GM19025 (cell line): ENCODE measurements around the gene CDC42BPA.
"Not testable (repeated sequence)": the region's sequence is repeated elsewhere in the genome, so short reads cannot be mapped to it uniquely, and the experiment has no call there.

Experiments used
- ATAC-seq: cut with Tn5 transposase; IDR thresholded peaks from one replicate; pipeline ENCODE4 v1.9.1; 2021; ENCODE audit warnings: mild to moderate bottlenecking, low read depth, moderate library complexity; ENCODE audit not compliant: unreplicated experiment

The CDC42BPA gene

GRCh38 chr1:226973371-226973897 is 344.9 kb downstream of the CDC42BPA start:
- no peak for ATAC-seq

GRCh38 chr1:226972931-226973330 is 345.4 kb downstream of the CDC42BPA start:
- ATAC-seq: no peak

DNA sequence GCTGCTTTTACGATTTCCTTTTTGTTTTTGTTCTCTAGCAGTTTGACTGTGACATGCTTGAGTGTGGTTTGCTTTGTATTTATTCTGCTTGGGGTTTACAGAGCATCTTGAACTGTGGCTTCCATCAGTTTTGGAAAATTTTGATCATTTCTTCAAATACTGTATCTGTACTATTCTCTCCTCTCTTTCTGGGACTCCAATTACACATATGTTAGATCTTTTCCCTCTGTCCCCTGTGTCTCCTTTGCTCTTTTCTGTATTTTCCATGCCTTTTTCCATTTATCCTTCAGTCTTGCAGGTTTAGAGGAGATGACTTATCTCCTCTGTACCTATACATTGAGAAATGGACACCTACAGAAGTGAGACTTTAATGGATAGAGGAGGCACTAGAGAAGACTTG is 346.5 kb downstream of the CDC42BPA start:
- no peak for ATAC-seq

DNA sequence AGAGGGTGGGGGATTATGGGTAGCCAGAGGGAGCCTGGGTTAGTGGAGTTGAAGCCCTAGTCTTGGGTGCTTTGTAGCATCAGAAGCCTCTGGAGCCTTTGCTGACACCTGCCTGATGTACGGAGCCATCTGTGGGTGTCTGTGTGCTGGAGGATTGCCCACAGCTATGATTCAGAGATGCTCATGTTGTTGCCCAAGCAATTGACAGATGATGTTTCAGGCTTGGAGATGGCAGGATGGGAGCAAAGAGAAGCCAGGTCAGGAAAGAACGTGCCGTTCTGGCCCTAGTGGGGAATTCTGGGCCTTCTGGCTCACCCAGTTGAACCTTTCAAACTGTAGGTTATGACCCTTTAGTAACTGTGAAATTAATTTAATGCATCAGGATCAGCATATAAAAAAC is 350.6 kb downstream of the CDC42BPA start:
- ATAC-seq: no peak

GRCh38 chr1:226966683-226967082 is 351.6 kb downstream of the CDC42BPA start:
- ATAC-seq: no peak

DNA sequence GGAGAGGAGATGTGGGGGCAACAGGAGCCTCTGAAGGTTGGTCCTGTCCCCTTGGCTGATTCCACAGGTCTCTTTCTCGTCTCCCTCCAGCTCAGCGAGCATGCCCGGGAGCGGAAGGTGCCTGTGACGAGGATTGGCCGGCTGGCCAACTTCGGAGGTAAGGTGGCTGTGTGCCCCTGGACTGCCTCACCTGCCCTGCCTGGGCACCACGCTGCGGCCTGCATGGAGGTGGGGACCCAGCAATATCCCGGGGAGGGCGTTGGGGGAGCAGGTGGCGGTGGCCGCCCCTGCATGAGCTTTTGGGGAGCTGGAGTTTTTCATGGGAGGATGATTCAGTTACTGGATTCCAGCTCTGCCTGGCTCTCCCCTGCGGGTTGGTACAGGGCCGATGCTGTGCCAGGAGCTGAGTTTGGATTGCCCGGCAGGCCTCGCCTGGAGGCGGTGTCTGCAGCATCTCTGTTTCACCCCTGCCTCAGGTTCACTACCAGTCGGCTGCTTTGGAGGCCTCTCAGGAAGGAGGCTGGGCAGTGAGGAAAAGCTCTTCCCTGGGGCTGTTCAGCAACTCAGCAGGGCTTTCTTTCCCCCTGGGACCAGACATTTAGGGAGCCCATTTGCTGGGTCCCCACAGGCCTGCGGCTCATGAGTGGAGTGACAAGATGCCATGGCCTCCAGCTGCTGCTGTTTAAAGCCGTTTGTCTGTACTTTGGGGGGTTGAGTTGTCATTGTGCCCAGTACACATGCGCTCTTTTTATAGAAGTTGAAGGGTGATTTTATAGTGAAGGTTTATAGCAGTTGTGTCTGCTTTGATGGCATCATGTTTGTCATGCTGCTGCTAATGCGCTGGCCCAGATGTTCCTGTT is 352.5 kb downstream of the CDC42BPA start:
- no peak for ATAC-seq

DNA sequence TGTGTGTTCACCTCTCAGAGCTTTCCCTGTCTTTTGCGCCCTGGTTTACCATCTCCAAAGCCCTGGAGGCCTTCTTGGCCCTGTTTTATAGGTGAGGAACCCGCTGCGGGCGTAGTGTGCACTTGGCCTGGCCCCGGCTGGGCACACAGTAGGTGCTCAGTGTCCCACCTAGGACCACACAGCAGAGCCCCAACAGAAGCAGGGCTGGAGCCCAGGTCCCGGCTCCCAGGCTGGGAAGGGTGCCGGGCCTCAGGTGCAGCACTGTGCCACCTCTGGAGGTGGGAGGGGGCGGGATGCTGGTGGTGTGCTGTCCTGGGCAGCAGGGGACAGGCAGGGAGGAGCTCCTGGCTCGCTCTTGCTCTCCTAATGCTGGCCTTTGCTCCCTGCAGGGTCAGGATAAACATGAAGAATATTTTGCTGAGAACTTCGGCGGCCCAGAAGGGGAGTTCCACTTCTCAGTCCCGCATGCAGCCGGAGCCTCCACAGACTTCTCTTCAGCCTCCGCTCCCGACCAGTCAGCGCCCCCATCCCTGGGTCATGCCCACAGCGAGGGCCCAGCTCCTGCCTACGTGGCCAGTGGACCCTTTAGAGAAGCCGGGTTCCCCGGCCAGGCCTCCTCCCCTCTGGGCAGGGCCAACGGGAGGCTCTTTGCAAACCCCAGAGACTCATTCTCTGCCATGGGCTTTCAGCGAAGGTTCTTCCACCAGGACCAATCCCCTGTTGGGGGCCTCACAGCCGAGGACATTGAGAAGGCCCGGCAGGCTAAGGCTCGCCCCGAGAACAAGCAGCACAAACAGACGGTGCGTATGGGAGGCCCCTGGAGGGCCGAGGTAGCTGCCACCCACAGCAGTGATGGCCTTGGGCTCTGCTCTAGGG is 353.4 kb downstream of the CDC42BPA start:
- no peak for ATAC-seq

GRCh38 chr1:226964068-226964425 is 354.2 kb downstream of the CDC42BPA start:
- ATAC-seq: no peak

DNA sequence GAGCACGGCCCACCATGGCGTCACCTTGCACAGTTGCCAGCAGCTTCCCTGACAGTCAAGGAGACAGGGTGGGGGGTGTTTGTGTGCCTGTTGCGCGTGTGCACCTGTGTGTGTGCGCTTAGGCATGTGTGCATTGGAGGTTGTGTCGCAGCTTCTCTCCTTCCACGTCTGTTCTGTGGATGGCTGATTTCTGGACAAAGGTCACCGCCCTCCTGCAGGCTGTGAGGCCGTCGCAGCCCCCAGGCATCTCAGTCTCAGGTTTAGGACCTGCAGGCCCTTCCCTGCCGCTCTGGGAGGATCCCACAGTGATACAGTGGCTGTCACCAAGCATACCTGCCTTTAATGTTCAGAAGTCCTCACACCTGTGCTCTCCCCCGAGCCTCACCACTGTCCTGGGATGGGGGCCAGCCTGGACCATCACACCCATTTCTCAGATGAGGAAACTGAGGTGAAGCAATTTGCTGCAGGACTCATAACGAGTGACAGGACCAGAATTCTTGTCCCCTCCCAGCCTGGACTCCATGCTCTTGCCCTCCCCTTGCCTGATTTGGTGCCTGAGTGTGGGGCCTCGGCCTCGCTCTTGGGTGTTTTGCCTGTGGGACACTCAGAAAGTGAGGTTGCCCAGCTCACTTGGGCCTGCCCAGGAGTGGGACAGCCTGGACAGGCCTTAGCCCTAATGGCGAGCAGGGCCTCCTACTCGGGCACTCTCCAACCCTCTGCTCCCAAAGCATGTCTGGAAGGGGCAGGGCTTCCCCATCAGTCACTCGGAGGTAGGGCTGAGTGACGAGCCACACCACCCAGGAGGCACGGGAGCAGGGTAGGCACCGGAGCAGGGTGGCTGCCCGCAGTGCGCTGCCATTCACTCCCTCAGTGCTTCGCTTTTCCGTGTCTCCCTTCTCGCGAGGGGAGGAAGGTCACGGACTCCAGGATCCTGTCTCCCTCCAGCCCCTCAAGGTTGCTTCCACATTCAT is 355.6 kb downstream of the CDC42BPA start:
- ATAC-seq: no peak

DNA sequence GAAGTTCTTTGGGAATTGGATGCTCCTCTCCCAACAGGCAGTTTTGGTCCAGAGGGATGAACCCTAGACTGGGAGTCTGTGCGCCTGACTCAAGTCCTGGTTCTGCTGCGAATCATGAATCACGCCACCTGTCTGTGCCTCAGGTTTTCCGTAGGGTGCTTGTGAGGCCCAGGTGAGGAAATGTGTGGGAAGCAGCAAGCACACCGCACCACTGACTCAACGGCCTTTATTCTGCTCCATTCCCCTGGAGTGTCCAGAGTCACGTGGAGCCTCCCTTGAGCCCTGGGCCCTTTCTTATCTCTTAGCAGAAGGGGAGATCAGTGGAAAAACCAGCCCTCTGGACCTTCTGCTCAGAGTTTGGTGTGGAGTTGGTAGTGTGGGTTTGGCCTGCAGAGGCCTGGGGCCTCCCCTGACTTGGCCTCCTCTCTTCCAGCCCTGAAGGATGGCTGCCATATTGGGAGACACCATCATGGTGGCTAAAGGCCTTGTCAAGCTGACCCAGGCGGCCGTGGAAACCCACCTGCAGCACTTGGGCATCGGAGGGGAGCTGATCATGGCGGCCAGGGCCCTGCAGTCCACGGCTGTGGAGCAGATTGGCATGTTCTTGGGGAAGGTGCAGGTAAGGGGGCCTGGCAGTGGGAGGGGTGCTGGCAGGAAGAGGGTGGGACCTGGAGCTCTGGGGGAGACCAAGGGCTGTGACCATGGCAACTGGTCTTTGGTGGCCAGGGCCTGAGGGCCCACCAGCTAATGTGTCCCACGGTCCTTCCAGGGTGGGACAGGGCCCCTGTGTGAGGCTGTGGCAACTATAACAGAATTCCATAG is 357.1 kb downstream of the CDC42BPA start:
- no peak for ATAC-seq

DNA sequence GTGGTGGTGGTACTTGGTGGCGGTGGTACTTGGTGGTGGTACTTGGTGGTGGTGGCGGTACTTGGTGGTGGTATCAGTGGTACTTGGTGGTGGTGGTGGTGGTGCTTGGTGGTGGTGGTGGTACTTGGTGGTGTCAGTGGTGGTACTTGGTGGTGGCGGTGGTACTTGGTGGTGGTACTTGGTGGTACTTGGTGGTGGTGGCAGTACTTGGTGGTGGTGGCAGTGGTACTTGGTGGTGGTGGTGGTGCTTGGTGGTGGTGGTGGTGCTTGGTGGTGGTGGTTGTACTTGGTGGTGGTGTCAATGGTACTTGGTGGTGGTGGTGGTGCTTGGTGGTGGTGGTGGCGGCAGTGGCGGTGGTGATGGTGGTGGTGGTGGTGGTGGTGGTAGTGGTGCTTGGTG is 358.0 kb downstream of the CDC42BPA start:
- no peak for ATAC-seq

DNA sequence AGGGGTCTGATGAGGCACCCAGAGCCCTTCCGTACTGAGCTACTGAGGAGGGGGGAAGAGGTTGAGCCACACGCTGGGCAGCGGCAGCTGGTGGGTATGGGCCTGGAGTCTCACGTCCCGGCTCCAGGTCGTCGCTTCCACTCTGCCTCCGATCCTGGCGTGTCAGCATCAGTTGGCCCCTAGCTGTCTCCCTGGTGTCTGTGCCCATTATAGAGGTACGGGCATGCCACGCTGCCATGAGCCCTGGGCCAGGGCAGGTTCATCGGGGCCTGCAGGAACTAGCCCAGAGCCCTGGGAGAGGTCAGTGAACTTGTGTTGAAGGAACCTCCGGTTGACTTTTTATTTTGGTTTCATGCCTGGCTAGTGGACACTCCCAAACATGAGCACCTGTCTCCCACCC is 360.0 kb downstream of the CDC42BPA start:
- ATAC-seq: no peak

DNA sequence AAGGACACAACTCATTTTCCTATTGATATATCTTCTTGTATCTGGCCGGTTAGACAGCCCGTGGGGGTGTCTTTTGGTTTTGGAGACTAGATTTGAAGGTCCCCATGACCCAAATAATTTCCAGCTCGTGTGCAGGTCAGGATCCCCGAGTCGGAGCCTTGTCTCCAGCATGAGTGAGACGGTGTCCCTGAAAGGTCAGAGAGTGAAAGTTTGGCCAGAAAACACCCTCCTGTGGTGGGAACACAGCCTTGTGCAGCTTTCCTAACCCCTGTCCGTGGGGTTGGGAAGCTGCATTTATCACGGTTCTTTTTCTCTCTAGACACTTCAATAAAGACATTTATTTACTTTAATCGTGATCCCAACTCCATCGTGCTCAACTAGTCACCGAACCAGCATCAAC is 360.6 kb downstream of the CDC42BPA start:
- no peak for ATAC-seq

- no peak for ATAC-seq
Measured at GRCh38 chr1:226956942-226957713, 361.2 kb downstream of the CDC42BPA start.

DNA sequence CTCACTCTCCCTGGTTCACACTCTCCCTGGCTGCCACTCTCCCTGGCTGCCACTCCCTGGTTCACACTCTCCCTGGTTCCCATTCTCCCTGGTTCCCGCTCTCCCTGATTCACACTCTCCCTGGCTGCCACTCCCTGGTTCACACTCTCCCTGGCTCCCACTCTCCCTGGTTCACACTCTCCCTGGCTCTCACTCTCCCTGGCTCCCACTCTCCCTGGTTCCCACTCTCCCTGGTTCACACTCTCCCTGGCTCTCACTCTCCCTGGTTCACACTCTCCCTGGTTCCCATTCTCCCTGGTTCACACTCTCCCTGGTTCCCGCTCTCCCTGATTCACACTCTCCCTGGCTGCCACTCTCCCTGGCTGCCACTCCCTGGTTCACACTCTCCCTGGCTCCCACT is 362.4 kb downstream of the CDC42BPA start:
- not testable (repeated sequence) for ATAC-seq

GRCh38 chr1:226954777-226955176 is 363.5 kb downstream of the CDC42BPA start:
- no peak for ATAC-seq

DNA sequence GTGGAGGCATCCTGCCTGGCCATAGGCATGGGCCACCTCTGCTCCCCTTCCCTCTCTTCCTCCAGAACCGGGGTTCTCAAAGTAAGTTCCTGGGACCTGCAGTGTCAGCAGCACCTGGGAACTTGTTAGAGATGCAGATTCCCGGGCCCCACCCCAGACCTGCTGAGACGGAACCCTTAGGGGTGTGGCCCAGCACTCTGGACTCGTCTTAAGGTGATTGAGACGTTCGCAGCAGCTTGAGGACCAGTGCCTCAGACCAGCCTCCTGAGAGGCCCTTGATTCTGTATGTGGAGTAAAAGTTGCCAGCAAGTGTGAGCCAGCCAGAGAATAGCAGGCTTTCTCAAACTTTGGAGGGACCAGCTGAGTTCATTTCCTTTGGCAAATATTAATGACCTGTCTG is 364.0 kb downstream of the CDC42BPA start:
- no peak for ATAC-seq

DNA sequence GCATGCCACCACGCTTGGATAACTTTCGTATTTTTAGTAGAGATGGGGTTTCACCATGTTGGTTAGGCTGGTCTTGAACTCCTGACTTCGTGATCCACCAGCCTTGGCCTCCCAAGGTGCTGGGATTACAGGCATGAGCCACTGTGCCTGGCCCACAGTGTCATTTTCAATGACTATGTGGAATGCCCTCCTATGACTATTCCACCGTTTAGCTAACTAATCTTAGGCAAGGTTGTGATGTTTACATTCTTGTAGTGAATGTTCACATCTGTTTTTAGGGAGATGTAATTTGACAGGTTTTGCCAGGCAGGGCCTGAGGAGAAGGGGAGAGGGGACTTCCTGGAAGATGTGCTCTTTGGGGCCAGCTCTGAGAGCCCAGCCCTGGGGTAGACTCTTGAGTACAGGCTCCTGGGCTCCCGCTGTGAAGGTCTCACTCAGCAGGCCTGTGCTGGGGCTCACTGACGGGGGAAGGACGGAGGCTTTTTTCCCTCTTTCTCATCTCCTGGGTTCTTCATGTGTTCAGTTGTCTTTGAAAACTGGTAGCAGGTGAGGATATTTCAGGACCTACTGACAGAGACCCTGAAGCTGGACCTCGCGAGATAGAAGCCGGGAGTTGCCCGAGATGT is 365.0 kb downstream of the CDC42BPA start:
- ATAC-seq: no peak
